HG03097 (cell line): Measurements from ENCODE around the gene PDPR.
"Not testable (repeated sequence)": the region's sequence is repeated elsewhere in the genome, so short reads cannot be mapped to it uniquely, and the experiment has no call there.

Experiments used
- ATAC-seq: cut with Tn5 transposase; IDR thresholded peaks from one replicate; pipeline ENCODE4 v1.9.1; 2021; ENCODE audit not compliant: unreplicated experiment, low FRiP score

The PDPR gene

GRCh38 chr16:70160388-70160787, 46.3 kb downstream of the PDPR start:
- no peak for ATAC-seq

- no peak for ATAC-seq
Observed at GRCh38 chr16:70160821-70161220, 46.7 kb downstream of the PDPR start.

GRCh38 chr16:70161350-70161749, 47.2 kb downstream of the PDPR start:
- ATAC-seq, result no peak

GRCh38 chr16:70162041-70162451, 47.9 kb downstream of the PDPR start:
- no peak for ATAC-seq

GRCh38 chr16:70163596-70163995, 49.5 kb downstream of the PDPR start:
- no peak for ATAC-seq

GRCh38 chr16:70166688-70167087, 52.6 kb downstream of the PDPR start:
- ATAC-seq, result not testable (repeated sequence)

GRCh38 chr16:70173212-70173837, 59.2 kb downstream of the PDPR start, which contains the start of gene CLEC18C:
Gene CLEC18C, plus strand, starts transcription at chr16:70173787. Its CDS starts 492 bp downstream, at chr16:70174279.
- not testable (repeated sequence) for ATAC-seq

GRCh38 chr16:70173916-70174315, 59.8 kb downstream of the PDPR start:
- not testable (repeated sequence) for ATAC-seq

GRCh38 chr16:70174387-70174932, 60.3 kb downstream of the PDPR start:
- ATAC-seq, result not testable (repeated sequence)

- ATAC-seq, result not testable (repeated sequence)
Observed at GRCh38 chr16:70187858-70188607, 73.9 kb downstream of the PDPR start.

- not testable (repeated sequence) for ATAC-seq
Observed at GRCh38 chr16:70188608-70188915, 74.4 kb downstream of the PDPR start.

- ATAC-seq, result not testable (repeated sequence)
Observed at GRCh38 chr16:70190574-70190973, 76.4 kb downstream of the PDPR start.

GRCh38 chr16:70196683-70197300, 82.7 kb downstream of the PDPR start:
- ATAC-seq, result not testable (repeated sequence)

- ATAC-seq, result not testable (repeated sequence)
Observed at GRCh38 chr16:70197611-70198010, 83.5 kb downstream of the PDPR start.

- not testable (repeated sequence) for ATAC-seq
Observed at GRCh38 chr16:70198230-70198629, 84.1 kb downstream of the PDPR start.

- not testable (repeated sequence) for ATAC-seq
Observed at GRCh38 chr16:70198666-70199065, 84.5 kb downstream of the PDPR start.

- ATAC-seq, result not testable (repeated sequence)
Observed at GRCh38 chr16:70199170-70199569, 85.0 kb downstream of the PDPR start.

GRCh38 chr16:70200063-70200462, 85.9 kb downstream of the PDPR start:
- ATAC-seq, result not testable (repeated sequence)

GRCh38 chr16:70203508-70203907, 89.4 kb downstream of the PDPR start:
- ATAC-seq, result not testable (repeated sequence)

- ATAC-seq, result not testable (repeated sequence)
Observed at GRCh38 chr16:70204010-70204409, 89.9 kb downstream of the PDPR start.
